ENCODE results near the gene HYI. TPM values are rescaled to one million over a fixed set of nuclear protein-coding genes. Genes with fewer than 3 reads are reported as not detected.
"Not testable (repeated sequence)": the region's sequence is repeated elsewhere in the genome, so short reads cannot be mapped to it uniquely, and the experiment has no call there.

The HYI gene
- total RNA-seq, 2 donors from 2014 or later = 67.7 to 104 TPM

GRCh38 chr1:43464681-43465504, 11.2 kb upstream of the HYI start:
- H3K27ac ChIP-seq = no peak overlapping the region
- H3K27me3 ChIP-seq (replicated peaks; ENCODE audit: insufficient read depth) = no peaks in the 10 kb centered on the region
- WGBS = 73% methylated on average over 13 of the region's 13 CpGs
- no peaks in the 10 kb centered on the region for H3K9me3 ChIP-seq
- no peak for DNase-seq (ENCODE audit: low spot score)
- no peak overlapping the region for H3K4me3 ChIP-seq
- H3K4me1 ChIP-seq (replicated peaks) = no peaks in the 10 kb centered on the region
- intact Hi-C loops (cut with DNase I) = no loop called here
- H3K36me3 ChIP-seq = no peaks in the 10 kb centered on the region
- TF ChIP-seq POLR2AphosphoS5 (IDR thresholded peaks at IDR 0.05) (no peak), CTCF (IDR thresholded peaks at IDR 0.05) (no peak), POLR2A (IDR thresholded peaks at IDR 0.05) (no peak)

- H3K9me3 ChIP-seq = no peaks in the 10 kb centered on the region
- TF ChIP-seq POLR2A (IDR thresholded peaks at IDR 0.05) (no peak), POLR2AphosphoS5 (IDR thresholded peaks at IDR 0.05) (no peak), CTCF (IDR thresholded peaks at IDR 0.05) (no peak)
- WGBS = 44% methylated on average over 2 of the region's 2 CpGs
- no peaks in the 10 kb centered on the region for H3K4me1 ChIP-seq (replicated peaks)
- no peak for DNase-seq (ENCODE audit: low spot score)
- H3K4me3 ChIP-seq = no peak overlapping the region
- H3K36me3 ChIP-seq = no peaks in the 10 kb centered on the region
- H3K27me3 ChIP-seq (replicated peaks; ENCODE audit: insufficient read depth) = no peaks in the 10 kb centered on the region
- no peak overlapping the region for H3K27ac ChIP-seq
- intact Hi-C loops (cut with DNase I) = no loop called here
Observed at GRCh38 chr1:43463479-43463878, 9.7 kb upstream of the HYI start.

- Histone ChIP-seq H3K27ac (no peak overlapping the region), H3K27me3 (replicated peaks; ENCODE audit: insufficient read depth) (no peaks in the 10 kb centered on the region), H3K36me3 (no peaks in the 10 kb centered on the region), H3K9me3 (no peaks in the 10 kb centered on the region), H3K4me3 (no peak overlapping the region), H3K4me1 (replicated peaks) (no peaks in the 10 kb centered on the region)
- no peak for DNase-seq (ENCODE audit: low spot score)
- TF ChIP-seq POLR2A (IDR thresholded peaks at IDR 0.05) (no peak), POLR2AphosphoS5 (IDR thresholded peaks at IDR 0.05) (no peak), CTCF (IDR thresholded peaks at IDR 0.05) (no peak)
- WGBS = 90% methylated on average over 5 of the region's 5 CpGs
- intact Hi-C loops (cut with DNase I) = no loop called here
Observed at GRCh38 chr1:43460988-43461693, 7.4 kb upstream of the HYI start.

- DNase-seq (ENCODE audit: low spot score); H3K9me3 ChIP-seq; intact Hi-C loops (cut with DNase I); H3K27me3 ChIP-seq (replicated peaks; ENCODE audit: insufficient read depth); H3K4me3 ChIP-seq; H3K27ac ChIP-seq; H3K36me3 ChIP-seq; H3K4me1 ChIP-seq (replicated peaks): not testable (repeated sequence)
- WGBS = 88% methylated on average over 3 of the region's 3 CpGs
Observed at GRCh38 chr1:43458379-43458778, 4.6 kb upstream of the HYI start.

- DNase-seq (ENCODE audit: low spot score) = no peak
Observed at GRCh38 chr1:43455213-43455889, 1.6 kb upstream of the HYI start.

More at GRCh38 chr1:43455213-43455889, 1.6 kb upstream of the HYI start:
- no peak for TF ChIP-seq POLR2A (IDR thresholded peaks at IDR 0.05)
- TF ChIP-seq CTCF (IDR thresholded peaks at IDR 0.05) = no peak
- no peak for TF ChIP-seq POLR2AphosphoS5 (IDR thresholded peaks at IDR 0.05)
- H3K27ac ChIP-seq = peak overlapping the region in 1 of 2 donors; percentile 94
- no peaks in the 10 kb centered on the region for H3K9me3 ChIP-seq
- H3K4me3 ChIP-seq = no peak overlapping the region
- intact Hi-C loops (cut with DNase I) = no loop called here
- 79% methylated on average over 7 of the region's 7 CpGs for WGBS
- no peaks in the 10 kb centered on the region for H3K27me3 ChIP-seq (replicated peaks; ENCODE audit: insufficient read depth)
- no peaks in the 10 kb centered on the region for H3K4me1 ChIP-seq (replicated peaks)
- H3K36me3 ChIP-seq = no peaks in the 10 kb centered on the region

Data from prostate gland (tissue), 2 donors.